ENCODE data around the gene LETM1.

- TF ChIP-seq CTCF (IDR thresholded peaks at IDR 0.05) (no peak), POLR2AphosphoS5 (IDR thresholded peaks at IDR 0.05) (no peak)
Observed at GRCh38 chr4:1812720-1813119, 43.2 kb downstream of the LETM1 start.

All from stomach (tissue), 4 donors.